B cell (primary cell): ENCODE data around the gene LAMA3.

Source experiments
- EZH2 ChIP-seq: IDR thresholded peaks from 2 replicates; pipeline ENCODE4 v1.6.1; 2012; ENCODE audit warnings: borderline replicate concordance, low read depth, mild to moderate bottlenecking, moderate library complexity, low read length; ENCODE audit not compliant: insufficient read depth, poor library complexity, severe bottlenecking
- TF ChIP-seq, protein P1 (sequence below): fragments of 200-600 bp; IDR thresholded peaks from one replicate; pipeline ENCODE4 v1.8.0; 2022; ENCODE audit warnings: antibody characterized with exemption, mild to moderate bottlenecking

DNA sequence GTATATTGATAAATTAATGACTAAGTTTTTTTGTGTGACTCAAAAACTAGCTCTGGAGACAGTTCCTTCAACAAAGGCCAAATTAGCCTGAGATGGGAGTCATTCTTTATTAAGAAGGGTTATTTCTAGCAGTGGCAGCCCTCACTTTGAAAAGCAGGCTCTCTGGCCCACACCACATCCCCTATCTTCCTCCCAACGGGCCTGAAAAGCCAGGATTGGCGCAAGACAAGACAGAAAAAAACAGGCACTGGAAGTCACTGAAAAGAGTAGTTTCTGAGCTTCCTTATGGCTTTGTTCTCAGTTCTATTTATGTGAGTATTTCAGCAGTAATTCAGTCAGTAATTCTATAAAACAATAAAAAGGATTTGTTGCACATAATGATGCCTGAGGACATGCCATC lies 149.0 kb downstream of the LAMA3 start:
- TF ChIP-seq EZH2 = no peak
- TF ChIP-seq, protein P1, sequence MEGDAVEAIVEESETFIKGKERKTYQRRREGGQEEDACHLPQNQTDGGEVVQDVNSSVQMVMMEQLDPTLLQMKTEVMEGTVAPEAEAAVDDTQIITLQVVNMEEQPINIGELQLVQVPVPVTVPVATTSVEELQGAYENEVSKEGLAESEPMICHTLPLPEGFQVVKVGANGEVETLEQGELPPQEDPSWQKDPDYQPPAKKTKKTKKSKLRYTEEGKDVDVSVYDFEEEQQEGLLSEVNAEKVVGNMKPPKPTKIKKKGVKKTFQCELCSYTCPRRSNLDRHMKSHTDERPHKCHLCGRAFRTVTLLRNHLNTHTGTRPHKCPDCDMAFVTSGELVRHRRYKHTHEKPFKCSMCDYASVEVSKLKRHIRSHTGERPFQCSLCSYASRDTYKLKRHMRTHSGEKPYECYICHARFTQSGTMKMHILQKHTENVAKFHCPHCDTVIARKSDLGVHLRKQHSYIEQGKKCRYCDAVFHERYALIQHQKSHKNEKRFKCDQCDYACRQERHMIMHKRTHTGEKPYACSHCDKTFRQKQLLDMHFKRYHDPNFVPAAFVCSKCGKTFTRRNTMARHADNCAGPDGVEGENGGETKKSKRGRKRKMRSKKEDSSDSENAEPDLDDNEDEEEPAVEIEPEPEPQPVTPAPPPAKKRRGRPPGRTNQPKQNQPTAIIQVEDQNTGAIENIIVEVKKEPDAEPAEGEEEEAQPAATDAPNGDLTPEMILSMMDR = no peak
